ENCODE results near the gene CNN3. TPM values are rescaled to one million over a fixed set of nuclear protein-coding genes. Genes with fewer than 3 reads are reported as not detected.

The CNN3 gene
- total RNA-seq, 1 donor: 211 TPM

DNA sequence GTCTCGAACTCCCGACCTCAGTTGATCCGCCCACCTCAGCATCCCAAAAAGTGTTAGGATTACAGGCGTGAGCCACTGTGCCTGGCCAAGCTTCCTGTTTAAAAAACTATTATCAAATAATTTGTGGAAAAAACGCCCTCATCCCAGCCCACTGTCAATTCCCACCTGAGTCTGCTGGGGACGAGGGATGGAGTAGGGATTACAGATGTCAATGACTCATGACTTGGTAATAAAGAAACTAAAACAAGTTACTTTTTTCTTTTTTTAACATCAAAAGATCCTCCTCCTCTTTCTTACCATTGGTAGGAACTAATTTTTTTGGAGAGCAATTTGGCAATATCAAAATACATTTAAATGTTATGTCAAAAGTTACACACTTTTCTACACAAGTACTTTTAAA lies 9.7 kb downstream of the CNN3 start:
- H3K4me3 ChIP-seq (ENCODE audit: low read depth, low read length): no peak overlapping the region
- TF ChIP-seq CTCF (IDR thresholded peaks at IDR 0.05; ENCODE audit: insufficient read depth, low read length): no peak
- no peak for DNase-seq (ENCODE audit: low read depth)

- no peak for TF ChIP-seq CTCF (IDR thresholded peaks at IDR 0.05; ENCODE audit: insufficient read depth, low read length)
- no peak overlapping the region for H3K4me3 ChIP-seq (ENCODE audit: low read depth, low read length)
- no peak for DNase-seq (ENCODE audit: low read depth)
Measured at GRCh38 chr1:94912263-94913184, 14.4 kb downstream of the CNN3 start.

DNA sequence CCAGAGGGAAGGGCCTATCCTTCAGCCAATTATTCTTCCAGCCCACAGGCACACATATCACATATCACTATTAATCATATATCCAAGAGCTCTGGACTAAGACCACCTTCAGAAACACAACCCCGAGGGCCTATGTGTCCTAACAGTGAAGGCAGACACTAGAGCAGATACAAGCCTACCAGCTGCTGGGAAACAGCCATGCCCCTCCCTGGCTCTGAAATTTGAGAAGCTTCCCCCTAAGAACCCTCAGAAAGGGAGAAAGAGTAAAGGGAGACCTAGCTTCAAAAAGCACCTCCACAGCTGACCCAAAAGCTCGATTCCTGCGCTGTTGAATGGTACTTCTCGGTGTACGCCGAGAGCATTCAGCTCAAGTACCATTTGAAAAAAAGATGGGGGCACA lies 17.4 kb downstream of the CNN3 start:
- no peak for DNase-seq (ENCODE audit: low read depth)
- H3K4me3 ChIP-seq (ENCODE audit: low read depth, low read length): no peak overlapping the region
- TF ChIP-seq CTCF (IDR thresholded peaks at IDR 0.05; ENCODE audit: insufficient read depth, low read length): no peak

GRCh38 chr1:94908965-94909364 lies 17.9 kb downstream of the CNN3 start:
- DNase-seq (ENCODE audit: low read depth): no peak
- H3K4me3 ChIP-seq (ENCODE audit: low read depth, low read length): no peak overlapping the region
- TF ChIP-seq CTCF (IDR thresholded peaks at IDR 0.05; ENCODE audit: insufficient read depth, low read length): no peak

DNA sequence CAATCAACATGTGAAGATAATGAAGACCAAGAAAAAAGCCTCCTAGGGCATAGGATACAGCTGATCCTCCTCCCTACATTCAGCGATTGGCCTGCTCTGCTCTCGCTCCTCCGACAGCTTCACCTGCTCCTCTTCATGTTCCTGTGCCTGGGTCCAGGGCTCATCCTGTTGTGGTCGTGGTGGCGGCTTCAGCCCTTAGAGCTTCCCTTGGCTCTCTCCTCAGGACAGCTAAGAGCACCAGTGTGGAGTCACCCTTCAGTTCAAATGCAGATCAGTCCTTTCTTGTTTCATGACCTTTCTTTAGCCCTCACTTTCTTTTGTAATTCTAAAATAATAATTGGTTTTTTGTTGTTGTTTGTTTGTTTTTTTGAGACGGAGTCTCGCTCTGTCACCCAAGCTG lies 18.7 kb downstream of the CNN3 start:
- no peak for DNase-seq (ENCODE audit: low read depth)
- TF ChIP-seq CTCF (IDR thresholded peaks at IDR 0.05; ENCODE audit: insufficient read depth, low read length): no peak
- H3K4me3 ChIP-seq (ENCODE audit: low read depth, low read length): no peak overlapping the region

DNA sequence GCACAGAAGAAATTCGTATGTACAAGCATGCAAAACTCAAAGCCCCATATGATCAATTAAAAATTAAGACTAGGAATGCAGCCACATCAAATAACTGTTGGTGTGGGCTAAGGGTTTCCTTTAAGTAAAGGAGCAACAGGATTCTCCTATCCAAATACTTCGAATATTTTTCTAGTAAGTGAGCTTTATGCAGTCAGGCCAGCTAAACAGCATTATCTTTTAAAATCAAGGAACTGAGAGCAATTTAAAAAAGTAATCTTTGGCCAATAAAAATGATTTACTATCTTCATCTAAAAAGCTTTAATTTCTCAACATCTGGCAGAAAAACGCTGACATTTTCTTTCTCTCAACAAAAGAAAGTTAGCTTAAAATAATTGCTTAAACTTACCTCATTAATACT lies 19.8 kb downstream of the CNN3 start:
- TF ChIP-seq CTCF (IDR thresholded peaks at IDR 0.05; ENCODE audit: insufficient read depth, low read length): no peak
- no peak overlapping the region for H3K4me3 ChIP-seq (ENCODE audit: low read depth, low read length)
- DNase-seq (ENCODE audit: low read depth): peak; percentile 22

All from fibroblast of the aortic adventitia (primary cell).